ENCODE data around the gene INTS2.
"Not testable (repeated sequence)": the region's sequence is repeated elsewhere in the genome, so short reads cannot be mapped to it uniquely, and the experiment has no call there.

Gene INTS2

DNA sequence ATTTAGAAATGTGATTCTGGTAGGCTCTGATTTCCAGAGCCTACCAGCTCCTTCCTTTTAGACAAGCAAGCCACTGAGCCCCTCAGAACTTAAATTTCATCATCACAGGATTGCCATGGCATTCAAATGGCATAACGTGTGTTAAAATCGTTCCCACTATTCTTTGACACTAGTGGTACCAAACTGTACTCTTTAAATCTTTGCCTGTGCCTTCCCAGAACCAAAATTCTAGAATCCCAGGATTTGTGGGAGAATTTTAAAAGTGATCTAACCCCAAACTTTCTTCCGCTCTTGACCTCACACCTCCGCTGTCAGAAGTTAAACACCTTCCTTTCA is 287 bp upstream of the INTS2 start:
- ChIA-PET CTCF (interaction anchor here (1.0 kb wide), 1 partner anchor 31 kb away, joined by 3 read pairs; no protein-coding TSS in a partner anchor), POLR2A (no interaction called here)
- peak; percentile 9 for DNase-seq (ENCODE audit: extremely low spot score)
- TF ChIP-seq, protein P1, sequence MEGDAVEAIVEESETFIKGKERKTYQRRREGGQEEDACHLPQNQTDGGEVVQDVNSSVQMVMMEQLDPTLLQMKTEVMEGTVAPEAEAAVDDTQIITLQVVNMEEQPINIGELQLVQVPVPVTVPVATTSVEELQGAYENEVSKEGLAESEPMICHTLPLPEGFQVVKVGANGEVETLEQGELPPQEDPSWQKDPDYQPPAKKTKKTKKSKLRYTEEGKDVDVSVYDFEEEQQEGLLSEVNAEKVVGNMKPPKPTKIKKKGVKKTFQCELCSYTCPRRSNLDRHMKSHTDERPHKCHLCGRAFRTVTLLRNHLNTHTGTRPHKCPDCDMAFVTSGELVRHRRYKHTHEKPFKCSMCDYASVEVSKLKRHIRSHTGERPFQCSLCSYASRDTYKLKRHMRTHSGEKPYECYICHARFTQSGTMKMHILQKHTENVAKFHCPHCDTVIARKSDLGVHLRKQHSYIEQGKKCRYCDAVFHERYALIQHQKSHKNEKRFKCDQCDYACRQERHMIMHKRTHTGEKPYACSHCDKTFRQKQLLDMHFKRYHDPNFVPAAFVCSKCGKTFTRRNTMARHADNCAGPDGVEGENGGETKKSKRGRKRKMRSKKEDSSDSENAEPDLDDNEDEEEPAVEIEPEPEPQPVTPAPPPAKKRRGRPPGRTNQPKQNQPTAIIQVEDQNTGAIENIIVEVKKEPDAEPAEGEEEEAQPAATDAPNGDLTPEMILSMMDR (IDR thresholded peaks at IDR 0.05; ENCODE audit: control extremely low read depth, extremely low read depth, low read depth, missing control alignments): no peak

DNA sequence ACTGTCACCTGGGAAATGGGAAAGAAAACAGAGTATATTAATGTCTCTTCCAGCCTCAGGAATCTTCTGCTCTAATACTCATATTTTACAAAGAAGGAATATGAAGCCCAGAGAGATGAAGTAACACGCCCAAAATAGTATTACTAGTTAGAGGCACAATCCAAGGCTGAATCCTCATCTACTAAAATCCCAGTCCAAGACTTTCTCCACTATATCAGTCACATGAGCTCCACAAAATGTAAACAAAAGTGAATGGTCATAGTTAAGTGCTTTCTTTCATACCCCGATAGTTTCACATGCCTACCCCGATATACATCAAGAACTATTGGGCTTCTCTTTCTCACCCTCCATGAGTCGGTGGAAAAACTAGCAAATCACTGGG is 965 bp downstream of the INTS2 start:
- no peak for DNase-seq (ENCODE audit: extremely low spot score)
- ChIA-PET CTCF (interaction anchor here (0.8 kb wide), 1 partner anchor 18 kb away, joined by 3 read pairs; no protein-coding TSS in a partner anchor), POLR2A (no interaction called here)
- TF ChIP-seq, protein P1 (IDR thresholded peaks at IDR 0.05; ENCODE audit: control extremely low read depth, extremely low read depth, low read depth, missing control alignments): no peak

DNA sequence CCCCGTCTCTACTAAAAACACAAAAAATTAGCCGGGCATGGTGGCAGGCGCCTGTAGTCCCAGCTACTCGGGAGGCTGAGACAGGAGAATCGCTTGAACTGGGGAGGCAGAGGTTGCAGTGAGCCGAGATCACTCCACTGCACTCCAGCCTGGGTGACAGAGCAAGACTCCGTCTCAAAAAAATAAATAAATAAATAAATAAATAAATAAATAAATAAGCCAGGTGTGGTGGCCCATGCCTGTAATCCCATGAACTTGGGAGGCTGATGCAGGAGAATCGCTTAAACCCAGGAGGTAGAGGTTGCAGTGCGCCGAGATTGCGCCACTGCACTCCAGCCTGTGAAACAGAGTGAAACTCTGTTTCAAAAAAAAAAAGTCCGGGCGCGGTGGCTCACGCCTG is 12.6 kb downstream of the INTS2 start:
- POLR2A ChIA-PET, CTCF ChIA-PET: not testable (repeated sequence)

DNA sequence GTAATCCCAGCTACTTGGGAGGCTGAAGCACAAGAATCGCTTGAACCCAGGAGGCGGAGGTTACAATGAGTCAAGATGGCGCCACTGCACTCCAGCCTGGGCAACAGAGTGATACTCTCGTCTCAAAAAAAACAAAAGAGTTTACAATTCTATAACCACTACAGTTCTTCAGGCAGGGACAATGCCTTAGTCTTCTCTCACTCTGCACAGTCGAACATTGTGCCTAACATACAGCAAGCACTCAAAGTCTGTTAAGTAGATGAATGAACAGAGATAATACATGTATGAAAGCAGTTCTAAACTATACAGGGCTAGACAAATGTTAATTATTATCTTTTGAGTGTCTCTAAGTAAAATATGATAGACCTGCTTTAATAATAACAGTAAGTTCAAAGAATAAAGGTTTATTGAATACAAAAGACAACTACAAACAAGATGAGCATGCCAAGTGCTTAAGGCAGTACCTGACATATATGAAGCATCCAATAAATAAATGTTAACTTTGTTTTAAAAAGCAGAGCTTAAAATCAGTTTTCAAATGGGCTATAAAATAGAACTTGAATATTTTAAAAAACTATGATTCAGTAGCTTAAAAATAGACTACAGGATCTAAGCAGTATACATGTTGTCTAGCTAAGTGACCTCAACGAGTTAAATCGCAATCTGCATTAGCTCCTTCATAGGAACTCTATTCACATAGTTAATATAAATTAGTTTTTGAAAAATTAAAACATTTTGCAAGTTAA is 19.3 kb downstream of the INTS2 start:
- TF ChIP-seq, protein P1 (IDR thresholded peaks at IDR 0.05; ENCODE audit: control extremely low read depth, extremely low read depth, low read depth, missing control alignments): no peak
- ChIA-PET POLR2A (no interaction called here), CTCF (interaction anchor here (1.1 to 1.6 kb wide), 2 partner anchors 18 to 96 kb away, joined by 3 read pairs; no protein-coding TSS in a partner anchor)
- no peak for DNase-seq (ENCODE audit: extremely low spot score)

More for the DNA sequence above, 12.6 kb downstream of the INTS2 start:
- not testable (repeated sequence) for DNase-seq (ENCODE audit: extremely low spot score)

DNA sequence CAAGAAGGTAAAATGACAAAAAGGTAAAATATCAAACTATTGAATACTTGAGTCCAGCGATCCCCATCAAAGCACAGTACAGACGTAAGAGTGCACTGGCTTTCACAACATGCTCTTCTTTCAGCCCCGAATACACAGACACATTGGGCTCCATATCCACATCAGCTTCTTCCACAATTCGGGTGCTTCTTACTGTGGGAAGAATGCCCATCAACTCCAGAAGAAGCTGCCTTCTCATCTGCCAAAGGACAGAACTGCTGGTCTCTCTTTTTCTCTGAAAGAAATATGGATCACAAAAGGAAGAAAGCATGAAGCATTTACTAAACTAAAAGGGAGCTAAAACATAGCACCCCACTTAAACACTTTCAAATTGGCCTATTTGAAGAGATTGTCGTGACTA is 20.4 kb downstream of the INTS2 start:
- POLR2A ChIA-PET: no interaction called here
- TF ChIP-seq, protein P1 (IDR thresholded peaks at IDR 0.05; ENCODE audit: control extremely low read depth, extremely low read depth, low read depth, missing control alignments): no peak
- DNase-seq (ENCODE audit: extremely low spot score): no peak
- CTCF ChIA-PET: no interaction called here

DNA sequence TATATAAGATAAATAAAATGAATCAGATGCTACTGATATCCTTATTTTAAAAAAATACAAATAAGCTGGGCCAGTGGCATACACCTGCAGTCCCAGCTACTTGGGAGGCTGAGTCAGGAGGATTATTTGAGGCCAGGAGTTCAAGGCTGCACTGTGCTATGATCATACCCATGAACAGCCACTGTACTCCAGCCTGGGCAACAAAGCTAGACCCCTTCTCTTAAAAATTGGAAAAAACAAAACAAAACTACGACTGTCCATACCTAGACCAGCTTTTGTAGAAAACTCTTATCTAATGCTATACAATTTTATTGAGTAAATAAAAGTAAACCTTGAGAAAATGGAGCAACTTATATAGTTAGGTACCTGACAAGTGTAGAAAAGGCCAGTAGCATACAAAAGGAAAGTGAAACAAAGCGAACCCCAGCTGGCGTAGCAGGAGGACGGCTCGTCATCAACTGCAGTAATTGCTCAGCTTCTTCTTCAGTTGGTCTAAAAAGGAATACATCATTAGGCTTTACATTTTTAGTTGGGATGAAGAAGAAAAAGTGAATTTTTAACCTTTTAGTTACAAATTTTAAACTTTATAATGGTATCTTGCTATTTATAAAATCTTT is 23.6 kb downstream of the INTS2 start:
- TF ChIP-seq, protein P1 (IDR thresholded peaks at IDR 0.05; ENCODE audit: control extremely low read depth, extremely low read depth, low read depth, missing control alignments): no peak
- POLR2A ChIA-PET: interaction anchor here (0.5 to 0.6 kb wide), 2 partner anchors 161 to 846 kb away, joined by 4 read pairs; no protein-coding TSS in a partner anchor
- CTCF ChIA-PET: interaction anchor here (1.3 to 1.4 kb wide), 2 partner anchors 18 to 205 kb away, joined by 4 to 8 read pairs; no protein-coding TSS in a partner anchor
- DNase-seq (ENCODE audit: extremely low spot score): peak; percentile 51

DNA sequence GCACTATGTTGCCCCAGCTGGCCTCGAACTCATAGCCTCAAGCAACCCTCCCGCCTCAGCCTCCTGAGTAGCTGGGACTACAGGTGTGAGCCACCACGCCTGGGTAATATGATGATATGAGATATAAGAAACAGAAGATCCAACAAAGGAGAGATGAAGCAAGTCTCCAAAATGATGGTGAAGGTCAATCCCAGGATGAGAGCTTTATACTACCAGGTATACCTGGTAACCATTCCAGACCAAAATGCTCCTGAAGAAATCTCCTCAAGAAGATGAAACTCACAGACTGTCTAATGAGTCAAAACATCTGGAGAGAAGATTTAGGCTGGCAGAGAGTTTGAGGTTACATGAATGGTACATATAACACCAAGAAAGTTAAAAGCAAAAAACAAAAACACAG is 24.5 kb downstream of the INTS2 start:
- POLR2A ChIA-PET: no interaction called here

More for the DNA sequence above, 24.5 kb downstream of the INTS2 start:
- CTCF ChIA-PET: interaction anchor here (0.9 to 1.4 kb wide), 2 partner anchors 16 to 206 kb away, joined by 3 to 8 read pairs; no protein-coding TSS in a partner anchor
- DNase-seq (ENCODE audit: extremely low spot score): no peak
- TF ChIP-seq, protein P1 (IDR thresholded peaks at IDR 0.05; ENCODE audit: control extremely low read depth, extremely low read depth, low read depth, missing control alignments): no peak

Measured in GM10248 (cell line).